B cell (primary cell): ENCODE measurements around the gene CADM1. TPM values are rescaled to one million over a fixed set of nuclear protein-coding genes. Genes with fewer than 3 reads are reported as not detected.

Experiments used
- ATAC-seq: fragments of 200-7000 bp; cut with Tn5 transposase; one replicate; pipeline ENCODE4 v1.10.0; 2021; ENCODE audit warnings: low read depth, mild to moderate bottlenecking, moderate number of reproducible peaks, moderate library complexity
- CTCF ChIA-PET: fragments of 350-600 bp; sonication (Branson Sonifier 250); formaldehyde crosslinking; loops from one replicate; lab custom pipeline; 2021; ENCODE audit warnings: antibody characterized with exemption, inconsistent platforms; lab: Charles Lee
- POLR2A ChIA-PET: fragments of 350-600 bp; sonication (Branson Sonifier 250); formaldehyde crosslinking; loops from one replicate; lab custom pipeline; 2021; ENCODE audit warnings: antibody characterized with exemption; lab: Charles Lee
- DNase-seq: peaks from one replicate; pipeline ENCODE4 v3.0.0; 2013
- H2AFZ ChIP-seq: 2 replicates; pipeline ENCODE4 v1.6.1; 2012; ENCODE audit warnings: mild to moderate bottlenecking, low read depth, low read length; ENCODE audit not compliant: insufficient read depth, poor library complexity, severe bottlenecking
- H3K27ac ChIP-seq, 2 donors: 1 replicate in 1 of 2; 2 replicates in 1 of 2; pipeline ENCODE4 v1.5.1; 2012 to 2013; ENCODE audit warnings: low read length in 2 of 2, mild to moderate bottlenecking in 2 of 2, moderate library complexity in 1 of 2
- H3K27me3 ChIP-seq, 4 experiments: fragments of 200-600 bp in 1 of 4; sonication (generic) in 1 of 4; replicated peaks in 1 of 4; 1 replicate in 2 of 4; 2 replicates in 2 of 4; pipeline versions ENCODE4 v1.6.1 to v1.7.0; 2013 to 2016; ENCODE audit warnings: low read length in 3 of 4, mild to moderate bottlenecking in 2 of 4, mixed read lengths in 1 of 4, moderate library complexity in 1 of 4; ENCODE audit not compliant: insufficient read depth in 4 of 4, control insufficient read depth in 3 of 4; ENCODE audit errors: control extremely low read depth in 1 of 4
- H3K36me3 ChIP-seq, 2 experiments: replicated peaks in 1 of 2; 1 replicate in 1 of 2; 2 replicates in 1 of 2; pipeline versions ENCODE4 v1.6.1 to v1.7.1; 2013; ENCODE audit warnings: low read length in 1 of 2; ENCODE audit not compliant: insufficient read depth in 2 of 2, control insufficient read depth in 1 of 2; ENCODE audit errors: control extremely low read depth in 1 of 2, extremely low read depth in 1 of 2
- H3K4me1 ChIP-seq, 2 donors: fragments of 200-600 bp in 1 of 2; sonication (generic) in 1 of 2; 1 replicate in 1 of 2; 2 replicates in 1 of 2; pipeline versions ENCODE4 v1.5.1 to v1.6.1; 2013 to 2017; ENCODE audit warnings: low read length in 2 of 2; ENCODE audit not compliant: control insufficient read depth in 2 of 2, insufficient read depth in 2 of 2
- H3K4me2 ChIP-seq: replicated peaks from 2 replicates; pipeline ENCODE3; 2012; ENCODE audit warnings: mild to moderate bottlenecking, low read depth, low read length; ENCODE audit not compliant: poor library complexity, severe bottlenecking
- H3K4me3 ChIP-seq, 5 experiments: fragments of 200-600 bp in 1 of 5; sonication (generic) in 1 of 5; 1 replicate in 3 of 5; 2 replicates in 2 of 5; pipeline versions ENCODE4 v1.5.1 to v1.7.0; 2011 to 2016; ENCODE audit warnings: low read length in 4 of 5, mild to moderate bottlenecking in 4 of 5, low read depth in 2 of 5, control low read depth in 1 of 5, moderate library complexity in 1 of 5; ENCODE audit not compliant: insufficient read depth in 1 of 5; ENCODE audit errors: control extremely low read depth in 1 of 5, extremely low read depth in 1 of 5
- H3K79me2 ChIP-seq: fragments of 200-600 bp; sonication (generic); one replicate; pipeline ENCODE4 v1.6.0; 2016; ENCODE audit warnings: low read length; ENCODE audit not compliant: control insufficient read depth, insufficient read depth
- H3K9ac ChIP-seq: fragments of 200-600 bp; sonication (generic); 2 replicates; pipeline ENCODE4 v1.6.1; 2017; ENCODE audit warnings: mild to moderate bottlenecking, low read length, moderate library complexity
- H3K9me3 ChIP-seq, 3 donors: one replicate each; pipeline versions ENCODE4 v1.6.1 to v1.7.1; 2013; ENCODE audit warnings: low read length in 2 of 3; ENCODE audit not compliant: control insufficient read depth in 2 of 3, insufficient read depth in 1 of 3; ENCODE audit errors: control extremely low read depth in 1 of 3
- H4K20me1 ChIP-seq: 2 replicates; pipeline ENCODE4 v1.6.0; 2012; ENCODE audit warnings: mild to moderate bottlenecking, low read length; ENCODE audit not compliant: insufficient read depth, control insufficient read depth, poor library complexity, severe bottlenecking
- H3K27ac Mint-ChIP-seq: one replicate; pipeline ENCODE4 v1.8.0; 2021; ENCODE audit warnings: mixed read lengths
- H3K27me3 Mint-ChIP-seq: one replicate; pipeline ENCODE4 v1.8.0; 2021; ENCODE audit warnings: mixed read lengths
- H3K4me1 Mint-ChIP-seq: one replicate; pipeline ENCODE4 v1.8.0; 2021; ENCODE audit warnings: mixed read lengths
- H3K4me3 Mint-ChIP-seq: one replicate; pipeline ENCODE4 v1.8.0; 2021; ENCODE audit warnings: mixed read lengths
- H3K9me3 Mint-ChIP-seq: one replicate; pipeline ENCODE4 v1.8.0; 2022; ENCODE audit warnings: mixed read lengths; ENCODE audit not compliant: insufficient read depth
- CTCF ChIP-seq: fragments of 200-600 bp; IDR thresholded peaks from one replicate; pipeline ENCODE4 v1.8.0; 2022; ENCODE audit warnings: antibody characterized with exemption, mild to moderate bottlenecking
- EZH2 ChIP-seq: IDR thresholded peaks from 2 replicates; pipeline ENCODE4 v1.6.1; 2012; ENCODE audit warnings: borderline replicate concordance, low read depth, mild to moderate bottlenecking, moderate library complexity, low read length; ENCODE audit not compliant: insufficient read depth, poor library complexity, severe bottlenecking
- WGBS: methylation state at CpG from one replicate; pipeline ENCODE4 v1.1.5; 2013; ENCODE audit warnings: missing lambda C conversion rate; ENCODE audit not compliant: insufficient coverage; 5-methylcytosine and 5-hydroxymethylcytosine counted together
- intact Hi-C: fragments of 100-400 bp; cut with micrococcal nuclease; formaldehyde crosslinking; loops from one replicate; pipeline ENCODE4 v1.10.0; 2022
- polyA plus RNA-seq: library from polyadenylated mRNA; depleted of rRNA; stranded (reverse); fragments of >200 nt; gene quantifications from 2 replicates; pipeline ENCODE4 v1.2.3, GENCODE V29; 2012
- total RNA-seq, 2 donors: library from RNA; stranded (reverse); fragments of 120-200 nt in 1 of 2; gene quantifications; 1 replicate in 1 of 2; 2 replicates in 1 of 2; pipeline versions ENCODE4 v1.2.3 to v1.2.4, GENCODE V29; 2013 to 2022

Gene CADM1
- total and polyA plus RNA-seq, 2 donors (not counting 1 experiment from before 2014, with no cell fraction given) = 0.43 to 0.49 TPM

GRCh38 chr11:115279813-115280761 is 224.1 kb downstream of the CADM1 start:
- no peaks in the 10 kb centered on the region for H3K9me3 ChIP-seq
- no peaks in the 10 kb centered on the region for H4K20me1 ChIP-seq
- H3K4me3 ChIP-seq = no peak overlapping the region
- intact Hi-C loops = no loop called here
- H3K27ac ChIP-seq = no peak overlapping the region
- Mint-ChIP-seq H3K4me3 (no peak overlapping the region), H3K27ac (no peak overlapping the region), H3K4me1 (no peaks in the 10 kb centered on the region), H3K9me3 (no peaks in the 10 kb centered on the region), H3K27me3 (peaks cover 7% of the 10 kb centered on the region)
- DNase-seq (no peak), ATAC-seq (no peak)
- H3K4me2 ChIP-seq = no peak overlapping the region
- ChIA-PET CTCF (interaction anchor here (1.7 kb wide), 1 partner anchor 11 kb away, joined by 5 read pairs; no protein-coding TSS in a partner anchor), POLR2A (no interaction called here)
- WGBS = 92% methylated on average over 6 of the region's 10 CpGs
- H3K36me3 ChIP-seq = no peaks in the 10 kb centered on the region
- no peaks in the 10 kb centered on the region for H3K4me1 ChIP-seq
- no peak overlapping the region for H3K9ac ChIP-seq
- TF ChIP-seq EZH2 (no peak), CTCF (no peak)
- no peak overlapping the region for H2AFZ ChIP-seq
- H3K27me3 ChIP-seq = no peaks in the 10 kb centered on the region
- H3K79me2 ChIP-seq = no peaks in the 10 kb centered on the region

- Mint-ChIP-seq H3K9me3 (no peaks in the 10 kb centered on the region), H3K4me3 (no peak overlapping the region), H3K4me1 (no peaks in the 10 kb centered on the region), H3K27me3 (peaks cover 12% of the 10 kb centered on the region), H3K27ac (no peak overlapping the region)
- ChIA-PET POLR2A (no interaction called here), CTCF (interaction anchor here (1.4 kb wide), 1 partner anchor 48 kb away, joined by 3 read pairs; no protein-coding TSS in a partner anchor)
- no peak overlapping the region for H3K27ac ChIP-seq
- no peak overlapping the region for H2AFZ ChIP-seq
- DNase-seq = no peak
- no peaks in the 10 kb centered on the region for H4K20me1 ChIP-seq
- H3K9ac ChIP-seq = no peak overlapping the region
- H3K4me3 ChIP-seq = no peak overlapping the region
- no peaks in the 10 kb centered on the region for H3K79me2 ChIP-seq
- intact Hi-C loops = no loop called here
- H3K27me3 ChIP-seq = no peaks in the 10 kb centered on the region
- no peaks in the 10 kb centered on the region for H3K4me1 ChIP-seq
- 97% methylated on average over 6 of the region's 8 CpGs for WGBS
- no peak for ATAC-seq
- H3K36me3 ChIP-seq = no peaks in the 10 kb centered on the region
- no peaks in the 10 kb centered on the region for H3K9me3 ChIP-seq
- TF ChIP-seq CTCF (no peak), EZH2 (no peak)
- H3K4me2 ChIP-seq = no peak overlapping the region
These were observed 227.4 kb downstream of the CADM1 start for GRCh38 chr11:115276799-115277198.
